Mesenteric fat pad (tissue), 1 donor: ENCODE data around the gene NTPCR. TPM values are rescaled to one million over a fixed set of nuclear protein-coding genes. Genes with fewer than 3 reads are reported as not detected.

Experiments
- DNase-seq: peaks from one replicate; pipeline ENCODE4 v3.0.0-alpha.2; 2020; ENCODE audit warnings: low spot score
- total RNA-seq: library from RNA; stranded (reverse); fragmentation: NEBNext Ultra II Directional; extraction: Animal tissue kit (Norgen Biotek cat#: 25700); gene quantifications from one replicate; pipeline ENCODE4 v1.2.1, GENCODE V29; 2021
- donor health status: DM: yes; HTN: yes; CAD: no.

NTPCR gene
- total RNA-seq, 1 donor from 2014 or later = 33.5 TPM

GRCh38 chr1:232956081-232956480 lies 5.7 kb downstream of the NTPCR start:
- no peak for DNase-seq

- no peak for DNase-seq
These were observed 7.7 kb downstream of the NTPCR start for GRCh38 chr1:232958067-232958466.

DNA sequence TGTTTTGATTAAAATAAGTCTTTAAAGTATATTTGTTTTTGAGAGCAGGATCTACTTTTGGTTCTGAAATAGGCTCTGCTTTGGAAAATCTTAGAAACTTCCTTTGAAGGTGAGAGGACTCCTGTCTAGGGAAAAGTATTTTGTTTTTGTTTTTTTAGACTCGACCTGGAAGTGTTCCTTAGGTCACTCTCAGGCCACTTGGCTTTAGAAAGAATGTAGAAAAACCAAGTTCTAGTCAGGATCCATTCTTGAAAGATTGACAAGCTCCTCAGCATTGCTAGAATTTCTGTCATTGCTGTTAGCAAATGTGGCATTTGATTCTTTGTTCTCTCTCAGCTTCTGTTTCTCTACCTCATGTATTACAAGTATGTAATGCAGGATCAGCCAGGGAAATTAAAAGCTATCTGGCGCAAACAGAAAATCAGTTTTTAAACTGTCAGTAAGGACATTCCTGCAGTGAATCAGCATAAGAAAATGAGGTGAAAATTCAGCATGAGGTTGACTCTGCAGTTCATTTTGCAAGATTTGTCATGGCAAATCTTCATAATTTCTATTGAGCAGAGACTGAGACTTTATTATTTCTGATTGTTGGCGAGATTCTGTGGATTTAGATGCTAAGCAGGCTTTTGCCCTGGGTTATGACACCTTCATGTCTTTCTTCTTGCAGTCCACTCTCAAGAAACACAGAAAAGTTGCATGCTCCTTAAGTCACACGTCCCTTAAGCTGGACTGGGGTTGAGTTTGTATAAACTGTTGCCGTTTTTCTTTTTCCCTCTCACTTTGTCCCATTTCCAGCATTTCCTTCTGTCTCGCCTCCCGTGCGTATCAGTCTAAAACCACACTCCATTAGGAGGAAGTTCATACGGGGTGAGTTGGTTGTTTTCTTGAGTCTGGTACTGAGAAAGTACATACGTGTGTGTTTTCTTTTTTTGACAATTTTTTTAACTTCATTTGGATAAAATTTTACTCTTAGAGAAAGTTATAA lies 12.6 kb downstream of the NTPCR start:
- no peak for DNase-seq

DNA sequence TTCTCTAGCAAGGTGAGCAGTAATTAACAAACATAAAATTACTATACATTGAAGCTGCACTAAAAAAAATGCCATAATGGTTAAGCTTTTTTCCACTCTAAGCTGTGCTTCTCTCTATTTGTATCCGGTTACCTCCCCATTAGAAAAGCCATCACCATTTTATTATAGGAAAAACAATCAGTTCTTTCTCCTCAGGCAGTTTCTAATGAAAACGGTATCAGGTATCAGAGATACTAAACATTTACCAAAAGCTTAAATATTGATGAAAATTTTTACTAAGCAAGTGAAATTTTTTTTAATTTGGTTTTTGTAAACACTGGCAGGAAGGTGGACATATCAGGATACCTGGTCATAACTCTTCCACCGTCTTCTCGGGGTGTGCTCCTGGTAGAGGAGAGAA lies 14.2 kb downstream of the NTPCR start:
- DNase-seq = no peak

- no peak for DNase-seq
These were observed 14.9 kb downstream of the NTPCR start for GRCh38 chr1:232965124-232965911.

DNA sequence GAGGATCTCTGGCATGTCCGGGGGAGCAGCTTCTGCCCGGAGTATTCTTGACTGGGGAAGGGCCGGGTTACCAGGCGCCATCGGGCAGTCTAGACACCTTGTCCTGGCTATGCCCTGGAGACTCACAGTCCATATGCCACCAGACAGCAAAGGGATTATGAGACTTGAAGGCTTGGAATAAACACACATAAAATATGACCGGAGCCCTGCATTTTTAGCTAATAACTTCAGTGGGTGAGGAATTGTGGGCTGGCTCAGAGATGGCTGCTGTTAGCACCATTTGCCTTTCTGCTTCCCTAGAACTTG lies 15.5 kb downstream of the NTPCR start:
- no peak for DNase-seq

GRCh38 chr1:232966663-232967062 lies 16.3 kb downstream of the NTPCR start:
- no peak for DNase-seq

DNA sequence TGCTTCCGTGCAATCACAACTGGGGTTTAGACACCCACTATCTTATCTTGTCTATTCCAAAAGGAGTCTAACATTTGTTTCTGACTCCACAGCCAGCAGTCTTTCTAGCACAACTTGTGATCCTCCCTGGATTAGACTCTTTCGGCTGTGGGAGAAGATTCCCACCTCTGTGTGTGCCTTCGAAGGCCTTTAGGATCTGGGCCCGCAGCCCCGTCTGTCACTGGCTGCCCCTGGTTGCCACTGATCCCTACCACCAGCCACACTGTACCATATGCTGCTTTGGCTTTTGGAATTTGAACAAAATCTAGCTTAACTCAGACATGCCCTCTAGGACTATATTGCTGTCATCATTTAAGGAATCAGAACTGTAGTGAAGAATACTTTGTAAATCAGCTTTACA lies 18.0 kb downstream of the NTPCR start:
- DNase-seq = no peak

- DNase-seq = no peak
These were observed 18.6 kb downstream of the NTPCR start for GRCh38 chr1:232968965-232969364.

DNA sequence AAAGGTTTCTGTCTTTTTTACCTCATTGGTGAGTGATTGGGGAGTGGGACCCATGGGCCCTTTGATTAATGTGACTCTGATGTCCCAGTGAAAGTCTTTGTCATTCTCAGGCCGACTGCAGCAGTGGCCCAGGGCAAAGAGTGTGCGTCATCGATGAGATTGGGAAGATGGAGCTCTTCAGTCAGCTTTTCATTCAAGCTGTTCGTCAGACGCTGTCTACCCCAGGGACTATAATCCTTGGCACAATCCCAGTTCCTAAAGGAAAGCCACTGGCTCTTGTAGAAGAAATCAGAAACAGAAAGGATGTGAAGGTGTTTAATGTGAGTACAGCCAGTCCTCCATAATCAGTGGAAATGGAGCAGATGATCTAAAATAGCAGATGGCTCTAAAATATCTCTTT lies 19.4 kb downstream of the NTPCR start:
- no peak for DNase-seq

DNA sequence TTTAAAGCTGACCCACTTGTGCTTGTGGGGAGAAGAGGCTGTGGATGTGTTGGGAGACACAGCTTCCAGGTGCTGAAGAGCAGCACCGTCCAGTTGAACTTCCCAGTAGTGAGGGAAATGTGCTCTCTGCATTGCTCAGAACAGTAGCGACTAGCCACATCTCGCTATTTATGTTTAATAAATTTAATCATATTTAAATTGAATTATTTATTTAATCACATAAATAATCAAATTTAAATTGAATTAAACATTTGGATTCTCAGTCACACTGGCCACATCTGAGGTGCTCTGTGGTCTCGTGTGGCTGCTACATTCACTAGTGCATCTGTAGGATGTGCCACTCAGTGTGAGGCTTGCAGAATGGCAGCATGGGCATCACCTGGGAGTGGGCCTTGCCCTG lies 20.1 kb downstream of the NTPCR start:
- no peak for DNase-seq

GRCh38 chr1:232973652-232974611 lies 23.5 kb downstream of the NTPCR start:
- DNase-seq = no peak

GRCh38 chr1:232974971-232975370 lies 24.6 kb downstream of the NTPCR start:
- no peak for DNase-seq

GRCh38 chr1:232978091-232978634 lies 27.8 kb downstream of the NTPCR start:
- DNase-seq = no peak

GRCh38 chr1:232978815-232979214 lies 28.4 kb downstream of the NTPCR start:
- DNase-seq = no peak

DNA sequence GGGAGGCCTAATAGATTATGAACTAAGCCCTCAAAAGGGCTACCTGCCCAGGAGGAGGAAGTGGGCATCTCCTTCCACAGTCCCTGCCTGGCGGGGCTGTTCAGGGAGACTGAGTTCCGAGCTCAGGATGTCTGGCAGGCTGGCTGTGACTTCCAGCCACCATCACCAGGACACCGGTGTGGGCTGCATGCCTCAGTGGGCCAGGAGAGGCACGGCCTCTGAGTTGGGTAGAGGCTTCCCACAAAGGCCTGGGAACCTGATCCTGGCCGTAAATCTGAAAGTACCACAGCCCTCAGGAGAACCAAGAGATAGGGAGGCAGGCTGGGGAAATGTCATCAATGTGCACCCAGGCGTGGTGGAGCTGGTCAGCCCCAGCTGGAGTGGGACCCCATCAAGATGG lies 29.1 kb downstream of the NTPCR start:
- no peak for DNase-seq

DNA sequence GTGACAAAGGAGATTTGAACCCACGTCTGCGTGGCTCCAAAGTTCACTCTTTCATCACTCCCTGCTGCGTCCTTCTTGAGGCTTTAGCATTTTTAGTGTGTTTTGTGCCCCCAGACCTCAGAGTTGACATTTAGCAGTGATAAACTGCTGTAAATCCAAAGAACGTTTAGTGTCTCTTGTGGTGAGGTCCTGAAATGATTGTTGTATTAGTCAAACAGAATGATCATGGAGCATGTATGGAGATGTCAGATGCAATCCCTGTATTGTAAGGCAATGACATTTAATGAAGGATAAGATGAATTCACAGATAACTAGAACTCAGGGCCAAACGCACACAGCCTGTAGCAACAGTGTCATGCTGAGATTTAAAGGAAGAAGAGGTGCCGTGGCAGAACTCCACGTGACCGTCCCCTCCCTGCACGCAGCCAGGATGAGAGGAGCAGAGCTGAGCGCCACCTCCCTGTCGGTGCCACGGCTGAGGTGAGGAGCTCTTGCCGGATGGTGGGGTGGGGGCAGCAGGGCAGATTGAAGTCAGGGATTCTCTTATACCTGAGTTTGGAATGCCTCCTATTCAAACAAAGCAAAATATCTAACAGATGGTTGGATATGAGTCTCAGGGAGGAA lies 30.1 kb downstream of the NTPCR start:
- no peak for DNase-seq

- DNase-seq = no peak
These were observed 30.7 kb downstream of the NTPCR start for GRCh38 chr1:232980986-232981560.

DNA sequence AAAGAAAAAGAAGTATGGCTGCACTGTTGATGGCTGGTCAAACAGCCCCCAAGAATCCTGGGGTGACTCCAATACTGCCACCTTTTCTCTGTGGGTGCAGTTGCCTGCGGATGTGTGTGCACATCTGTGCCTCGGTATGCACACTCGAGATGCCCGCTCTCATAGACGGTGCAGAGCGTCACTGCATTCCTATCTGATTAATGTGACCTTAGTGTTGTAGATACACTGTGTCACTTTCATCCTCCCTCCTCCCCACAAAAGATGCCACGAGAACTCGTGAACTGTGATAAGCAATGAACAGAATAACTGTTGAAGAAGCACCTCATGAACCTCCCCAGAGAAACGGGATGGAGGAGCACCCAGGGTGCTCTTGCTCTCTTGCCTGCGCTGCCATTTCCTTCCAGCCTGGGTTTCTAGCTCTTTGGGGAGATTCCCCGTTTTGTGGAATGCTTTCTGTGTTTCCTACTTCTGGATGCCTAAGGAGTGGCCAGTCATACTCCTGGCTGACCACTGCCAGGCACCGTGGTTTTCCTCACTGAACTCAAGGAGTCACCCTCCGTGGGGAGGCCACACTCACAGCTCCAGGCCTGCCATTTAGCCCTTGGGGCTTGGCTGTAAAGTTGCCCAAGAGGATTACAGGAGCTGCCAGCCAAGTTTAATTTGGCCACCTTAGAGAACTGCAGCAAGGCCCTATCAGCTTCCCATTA lies 32.0 kb downstream of the NTPCR start:
- no peak for DNase-seq

GRCh38 chr1:232983375-232983774 lies 33.0 kb downstream of the NTPCR start:
- DNase-seq = no peak
